ENCODE measurements around the gene RBM3. TPM values are rescaled to one million over a fixed set of nuclear protein-coding genes. Genes with fewer than 3 reads are reported as not detected.
"Not testable (repeated sequence)": the region's sequence is repeated elsewhere in the genome, so short reads cannot be mapped to it uniquely, and the experiment has no call there.

The RBM3 gene
- total RNA-seq (2014; rRNA removed; shearing (Covaris generic)): 228 and 314 TPM in 2 replicates

DNA sequence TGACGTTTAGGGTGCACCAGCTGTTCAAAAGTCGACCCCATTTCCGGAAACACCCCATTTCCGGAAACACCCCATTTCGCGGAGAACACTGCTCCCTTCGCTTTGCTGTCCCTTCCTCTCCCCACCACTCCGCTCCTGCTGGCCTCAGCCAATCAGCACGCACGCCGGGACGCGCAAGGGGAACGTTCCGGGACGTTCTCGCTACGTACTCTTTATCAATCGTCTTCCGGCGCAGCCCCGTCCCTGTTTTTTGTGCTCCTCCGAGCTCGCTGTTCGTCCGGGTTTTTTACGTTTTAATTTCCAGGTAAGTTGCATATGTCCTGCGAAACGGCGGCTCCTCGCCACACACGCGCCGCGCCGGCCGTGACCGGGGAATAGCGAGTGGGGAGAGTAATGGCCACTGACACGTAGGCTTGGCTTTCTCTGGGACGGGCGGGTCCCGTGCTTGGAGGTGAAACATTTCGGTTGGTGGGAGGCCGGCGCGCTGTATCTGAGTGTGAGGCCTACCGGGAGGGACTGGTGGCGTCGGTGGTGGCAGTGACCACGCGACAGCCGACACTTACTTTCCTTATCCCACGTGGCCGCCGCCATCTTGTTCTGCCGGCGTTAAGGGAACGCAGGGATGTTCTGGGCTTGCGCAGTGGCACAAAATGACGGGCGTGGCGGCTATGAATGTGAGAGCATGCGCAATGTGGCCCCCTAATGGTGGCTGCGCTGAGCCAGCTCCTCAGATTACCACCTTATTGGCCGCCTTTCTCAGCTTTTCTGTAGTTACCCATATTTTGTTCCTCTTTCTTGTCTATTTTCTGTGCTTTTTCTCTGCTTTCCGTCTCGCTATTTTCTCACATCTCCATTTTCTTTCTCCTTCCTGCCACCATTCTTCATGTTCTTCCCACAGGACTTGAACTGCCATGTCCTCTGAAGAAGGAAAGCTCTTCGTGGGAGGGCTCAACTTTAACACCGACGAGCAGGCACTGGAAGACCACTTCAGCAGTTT lies at the start of gene RBM3:
TSS of gene RBM3 (plus strand) at position 215 of the 997 bp plus-strand sequence. CDS start at position 912, 697 bp downstream.
- H3K4me1 ChIP-seq (replicated peaks): peaks cover 14% of the 10 kb centered on the region
- H3K27ac ChIP-seq: peak within 1 kb of the TSS; percentile 100
- 0 out of 2 replicates have a peak, but pooled peaks cover 2% of the 10 kb centered on the region for H3K27me3 ChIP-seq (replicated peaks)
- peaks cover 53% of the 10 kb centered on the region for H3K36me3 ChIP-seq
- peak; percentile 89 to 94 for DNase-seq (ENCODE audit: low read depth in 1 of 2, low spot score in 2 of 2)
- H3K4me3 ChIP-seq: peak within 1 kb of the TSS; percentile 82
- H3K9me3 ChIP-seq (replicated peaks): no peaks in the 10 kb centered on the region

DNA sequence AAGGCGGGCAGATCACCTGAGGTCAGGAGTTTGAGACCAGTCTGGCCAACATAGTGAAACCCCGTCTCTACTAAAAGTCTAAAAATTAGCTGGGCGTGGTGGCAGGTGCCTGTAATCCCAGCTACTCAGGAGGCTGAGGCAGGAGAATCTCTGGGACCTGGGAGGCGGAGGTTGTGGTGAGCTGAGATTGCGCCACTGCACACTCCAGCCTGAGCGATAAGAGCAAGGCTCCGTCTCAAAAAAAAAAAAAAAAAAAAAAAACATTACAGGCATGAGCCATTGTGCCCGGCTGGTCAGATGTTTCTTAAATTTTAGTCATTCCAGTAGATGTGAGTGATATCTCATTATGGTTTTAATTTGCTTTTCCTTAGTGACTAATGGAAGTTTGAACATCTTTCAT lies 48.4 kb upstream of the RBM3 start:
- H3K27ac ChIP-seq; H3K27me3 ChIP-seq (replicated peaks); H3K9me3 ChIP-seq (replicated peaks); H3K4me1 ChIP-seq (replicated peaks); DNase-seq (ENCODE audit: low read depth in 1 of 2, low spot score in 2 of 2); H3K4me3 ChIP-seq: not testable (repeated sequence)
- H3K36me3 ChIP-seq: peaks cover 11% of the 10 kb centered on the region; the same call in 1 of the 2 replicates

GRCh38 chrX:48530736-48531135 lies 43.5 kb upstream of the RBM3 start:
- Histone ChIP-seq H3K27me3 (replicated peaks) (no peaks in the 10 kb centered on the region), H3K4me3 (no peak overlapping the region), H3K27ac (0 out of 2 replicates have a peak overlapping the region, but pooled peaks have one; percentile 74), H3K9me3 (replicated peaks) (no peaks in the 10 kb centered on the region), H3K4me1 (replicated peaks) (peaks cover 16% of the 10 kb centered on the region), H3K36me3 (peaks cover 8% of the 10 kb centered on the region; the same call in 1 of the 2 replicates)
- DNase-seq (ENCODE audit: low read depth in 1 of 2, low spot score in 2 of 2): no peak

- H3K4me1 ChIP-seq (replicated peaks): peaks cover 16% of the 10 kb centered on the region
- H3K36me3 ChIP-seq: peaks cover 8% of the 10 kb centered on the region; the same call in 1 of the 2 replicates
- DNase-seq (ENCODE audit: low read depth in 1 of 2, low spot score in 2 of 2): peak; percentile 52 to 57
- no peak overlapping the region for H3K4me3 ChIP-seq
- no peaks in the 10 kb centered on the region for H3K9me3 ChIP-seq (replicated peaks)
- H3K27me3 ChIP-seq (replicated peaks): no peaks in the 10 kb centered on the region
- H3K27ac ChIP-seq: peak overlapping the region; percentile 74
These were observed 42.8 kb upstream of the RBM3 start for GRCh38 chrX:48531358-48531959.

GRCh38 chrX:48532161-48532560 lies 42.1 kb upstream of the RBM3 start:
- Histone ChIP-seq H3K27me3 (replicated peaks) (no peaks in the 10 kb centered on the region), H3K4me1 (replicated peaks) (peaks cover 16% of the 10 kb centered on the region), H3K27ac (peak overlapping the region; percentile 74), H3K36me3 (peaks cover 2% of the 10 kb centered on the region; the same call in 1 of the 2 replicates), H3K4me3 (no peak overlapping the region), H3K9me3 (replicated peaks) (no peaks in the 10 kb centered on the region)
- no peak for DNase-seq (ENCODE audit: low read depth in 1 of 2, low spot score in 2 of 2)

DNA sequence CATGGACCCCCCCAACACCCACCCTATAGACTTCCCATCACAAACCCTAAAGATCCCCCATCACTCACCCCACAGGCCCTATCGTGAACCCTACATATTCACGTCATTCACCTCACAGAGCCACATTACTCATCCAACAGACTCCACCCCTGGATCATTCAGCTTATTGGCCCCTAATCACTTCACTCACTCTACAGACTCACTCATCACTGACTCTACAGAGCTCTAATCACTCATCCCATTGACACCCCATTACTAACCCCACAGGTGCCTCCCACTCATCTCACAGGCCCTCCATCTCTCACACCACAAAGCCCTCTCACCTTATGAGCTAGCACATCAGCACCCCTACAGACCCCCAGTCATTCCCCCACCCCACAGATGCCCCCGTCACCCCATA lies 41.1 kb upstream of the RBM3 start:
- Histone ChIP-seq H3K9me3 (replicated peaks) (no peaks in the 10 kb centered on the region), H3K27me3 (replicated peaks) (no peaks in the 10 kb centered on the region), H3K4me3 (no peak overlapping the region), H3K4me1 (replicated peaks) (peaks cover 16% of the 10 kb centered on the region), H3K27ac (no peak overlapping the region), H3K36me3 (no peaks in the 10 kb centered on the region)
- no peak for DNase-seq (ENCODE audit: low read depth in 1 of 2, low spot score in 2 of 2)

- H3K27me3 ChIP-seq (replicated peaks): no peaks in the 10 kb centered on the region
- no peaks in the 10 kb centered on the region for H3K9me3 ChIP-seq (replicated peaks)
- 0 out of 2 replicates have a peak, but pooled peaks cover 2% of the 10 kb centered on the region for H3K36me3 ChIP-seq
- H3K4me1 ChIP-seq (replicated peaks): peaks cover 10% of the 10 kb centered on the region
- peak overlapping the region; percentile 62 for H3K4me3 ChIP-seq
- DNase-seq (ENCODE audit: low read depth in 1 of 2, low spot score in 2 of 2): no peak
- H3K27ac ChIP-seq: peak overlapping the region; percentile 68
These were observed 35.5 kb upstream of the RBM3 start for GRCh38 chrX:48538641-48539344.

DNA sequence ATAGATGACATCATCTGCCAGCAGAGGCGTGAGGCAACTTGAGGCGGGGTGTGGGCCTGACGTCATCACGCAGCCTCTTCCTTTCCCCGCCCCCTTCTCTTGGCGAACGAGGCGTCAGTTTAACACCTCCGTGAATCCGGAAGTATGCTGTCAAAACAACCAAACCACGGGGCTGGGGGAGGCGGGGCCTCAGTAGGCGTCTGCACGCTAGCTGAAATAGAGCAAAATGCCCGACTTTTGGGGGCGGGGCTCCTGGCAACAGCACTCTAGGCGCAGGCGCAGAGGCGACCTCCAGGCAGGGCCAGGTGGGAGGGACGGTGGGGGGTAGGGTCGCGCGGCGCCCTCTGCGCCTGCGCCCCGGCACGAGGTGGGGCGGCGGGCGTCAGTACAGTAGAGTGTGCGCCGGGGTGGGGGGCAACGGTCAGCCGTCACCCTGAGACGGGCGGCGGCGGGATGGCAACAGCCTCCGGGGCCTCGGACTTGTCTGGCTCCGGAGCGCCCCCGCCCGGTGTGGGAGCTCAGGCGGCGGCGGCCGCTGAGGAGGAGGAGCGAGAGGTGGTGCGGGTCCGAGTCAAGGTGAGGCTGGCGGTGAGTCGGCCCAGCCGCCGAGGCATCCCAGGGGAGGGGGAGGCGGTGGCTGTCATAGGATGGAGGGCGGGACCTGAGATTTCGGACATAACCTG lies 34.8 kb upstream of the RBM3 start, which contains the start of gene TBC1D25:
TSS of gene TBC1D25 (plus strand) at position 370 of the 683 bp plus-strand sequence. CDS start at position 454, 84 bp downstream.
- peak; percentile 92 to 97 for DNase-seq (ENCODE audit: low read depth in 1 of 2, low spot score in 2 of 2)
- 0 out of 2 replicates have a peak, but pooled peaks cover 2% of the 10 kb centered on the region for H3K36me3 ChIP-seq
- peak within 1 kb of the TSS; percentile 68 for H3K27ac ChIP-seq

GRCh38 chrX:48540028-48540375 lies 34.3 kb upstream of the RBM3 start:
- peak in 1 of 2 experiments; percentile 48 for DNase-seq (ENCODE audit: low read depth in 1 of 2, low spot score in 2 of 2)
- no peaks in the 10 kb centered on the region for H3K9me3 ChIP-seq (replicated peaks)

More for the DNA sequence above, 34.8 kb upstream of the RBM3 start, which contains the start of gene TBC1D25:
- H3K9me3 ChIP-seq (replicated peaks): no peaks in the 10 kb centered on the region
- H3K4me3 ChIP-seq: peak within 1 kb of the TSS; percentile 62
- H3K4me1 ChIP-seq (replicated peaks): peaks cover 10% of the 10 kb centered on the region
- H3K27me3 ChIP-seq (replicated peaks): no peaks in the 10 kb centered on the region

DNA sequence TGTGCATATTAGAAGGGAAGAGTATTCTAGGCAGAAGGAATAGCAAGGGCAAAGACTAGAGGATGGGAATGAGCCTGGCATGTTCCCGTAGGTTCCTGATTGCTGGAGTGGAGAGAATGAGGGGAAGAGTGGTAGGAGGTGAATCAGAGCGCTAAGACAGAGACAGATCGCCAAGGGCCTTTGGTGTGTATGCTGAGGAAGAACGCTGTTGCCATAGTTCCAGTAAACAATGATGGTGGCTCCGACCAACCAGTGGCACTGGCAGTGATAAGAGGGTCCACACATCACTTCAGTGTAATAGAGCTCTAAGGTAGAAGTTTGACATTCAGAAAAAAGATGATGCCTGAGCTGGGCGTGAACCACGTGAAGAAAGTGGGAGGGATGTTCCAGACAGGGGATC lies 33.8 kb upstream of the RBM3 start:
- peaks cover 4% of the 10 kb centered on the region; the same call in 1 of the 2 replicates for H3K36me3 ChIP-seq
- DNase-seq (ENCODE audit: low read depth in 1 of 2, low spot score in 2 of 2): no peak

More at GRCh38 chrX:48540028-48540375, 34.3 kb upstream of the RBM3 start:
- Histone ChIP-seq H3K27ac (peak overlapping the region; percentile 68), H3K36me3 (0 out of 2 replicates have a peak, but pooled peaks cover 2% of the 10 kb centered on the region), H3K4me1 (replicated peaks) (peaks cover 10% of the 10 kb centered on the region), H3K27me3 (replicated peaks) (no peaks in the 10 kb centered on the region), H3K4me3 (peak overlapping the region; percentile 62)

GRCh38 chrX:48541140-48541814 lies 33.0 kb upstream of the RBM3 start:
- no peak for DNase-seq (ENCODE audit: low read depth in 1 of 2, low spot score in 2 of 2)
- H3K27me3 ChIP-seq (replicated peaks): no peaks in the 10 kb centered on the region
- H3K4me1 ChIP-seq (replicated peaks): peaks cover 10% of the 10 kb centered on the region
- H3K36me3 ChIP-seq: peaks cover 6% of the 10 kb centered on the region; the same call in 1 of the 2 replicates
- H3K27ac ChIP-seq: no peak overlapping the region
- no peaks in the 10 kb centered on the region for H3K9me3 ChIP-seq (replicated peaks)
- no peak overlapping the region for H3K4me3 ChIP-seq

More for the DNA sequence above, 33.8 kb upstream of the RBM3 start:
- Histone ChIP-seq H3K9me3 (replicated peaks) (no peaks in the 10 kb centered on the region), H3K27me3 (replicated peaks) (no peaks in the 10 kb centered on the region), H3K4me3 (peak overlapping the region; percentile 62), H3K27ac (peak overlapping the region; percentile 68; the same call in 1 of the 2 replicates), H3K4me1 (replicated peaks) (peaks cover 10% of the 10 kb centered on the region)

DNA sequence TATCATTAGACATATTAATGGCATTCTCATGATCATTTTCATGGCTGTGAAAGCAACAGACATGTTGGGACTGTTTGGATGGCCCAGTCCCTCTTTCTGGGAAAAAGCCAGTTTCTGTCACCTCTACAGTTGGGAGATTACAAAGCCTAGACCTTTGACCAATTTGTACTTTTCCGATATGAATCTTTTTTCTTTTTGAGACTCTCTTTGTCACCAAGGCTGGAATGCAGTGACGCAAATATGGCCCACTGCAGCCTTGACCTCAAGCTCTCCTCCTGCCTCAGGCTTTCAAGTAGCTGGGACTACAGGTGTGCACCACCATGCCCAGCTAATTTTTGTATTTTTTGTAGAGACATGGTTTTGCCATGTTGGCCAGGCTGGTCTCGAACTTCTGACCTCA lies 25.4 kb upstream of the RBM3 start:
- no peaks in the 10 kb centered on the region for H3K9me3 ChIP-seq (replicated peaks)
- no peak for DNase-seq (ENCODE audit: low read depth in 1 of 2, low spot score in 2 of 2)
- H3K36me3 ChIP-seq: peaks cover 7% of the 10 kb centered on the region; the same call in 1 of the 2 replicates
- no peak overlapping the region for H3K4me3 ChIP-seq
- no peaks in the 10 kb centered on the region for H3K4me1 ChIP-seq (replicated peaks)
- H3K27me3 ChIP-seq (replicated peaks): no peaks in the 10 kb centered on the region
- H3K27ac ChIP-seq: no peak overlapping the region
